ENCODE data around the gene OAT.

GRCh38 chr10:124416733-124417132 is 2.0 kb downstream of the OAT start:
- TF ChIP-seq POLR2AphosphoS5 (IDR thresholded peaks at IDR 0.05; ENCODE audit: low read depth) (no peak), CTCF (IDR thresholded peaks at IDR 0.05; ENCODE audit: insufficient read depth, low read length) (no peak)
